Activated CD4-positive, alpha-beta T cell treated with anti-CD3 and anti-CD28 coated beads for 36 hours (primary cell): ENCODE measurements around the gene MYO1E. TPM values are rescaled to one million over a fixed set of nuclear protein-coding genes. Genes with fewer than 3 reads are reported as not detected.
A peak's percentile ranks its signal among the peaks of the same experiment; 100 is the strongest.

ENCODE experiments used
- ATAC-seq: fragments of 200-7000 bp; cut with Tn5 transposase; one replicate; pipeline ENCODE4 v1.10.0; 2021; ENCODE audit warnings: mild to moderate bottlenecking, moderate library complexity
- CTCF ChIA-PET: fragments of 350-600 bp; sonication (Branson Sonifier 250); formaldehyde crosslinking; loops from one replicate; lab custom pipeline; 2021; ENCODE audit warnings: antibody characterized with exemption; lab: Charles Lee
- POLR2A ChIA-PET: fragments of 350-600 bp; sonication (Branson Sonifier 250); formaldehyde crosslinking; loops from one replicate; lab custom pipeline; 2021; ENCODE audit warnings: antibody characterized with exemption, inconsistent platforms; lab: Charles Lee
- DNase-seq: peaks from one replicate; pipeline ENCODE4 v3.0.0-alpha.2; 2020
- H3K27ac Mint-ChIP-seq: one replicate; pipeline ENCODE4 v1.8.0; 2021; ENCODE audit warnings: mixed read lengths
- H3K27me3 Mint-ChIP-seq: one replicate; pipeline ENCODE4 v1.8.0; 2021; ENCODE audit warnings: mixed read lengths
- H3K36me3 Mint-ChIP-seq: one replicate; pipeline ENCODE4 v1.8.0; 2021; ENCODE audit warnings: low read depth, mixed read lengths
- H3K4me1 Mint-ChIP-seq: one replicate; pipeline ENCODE4 v1.8.0; 2021; ENCODE audit warnings: mixed read lengths
- H3K4me3 Mint-ChIP-seq: one replicate; pipeline ENCODE4 v1.8.0; 2021; ENCODE audit warnings: mild to moderate bottlenecking, moderate library complexity, mixed read lengths
- H3K9me3 Mint-ChIP-seq: one replicate; pipeline ENCODE4 v1.8.0; 2021; ENCODE audit warnings: low read depth, mixed read lengths
- intact Hi-C, 2 experiments: fragments of 100-400 bp; cut with DNase I in 1 of 2; cut with micrococcal nuclease in 1 of 2; formaldehyde crosslinking; loops; one replicate each; pipeline versions ENCODE4 v1.14.2 to v1.15.1; 2022 to 2024; cut with DNase I, micrococcal nuclease
- total RNA-seq, 2 experiments: library from RNA; stranded (reverse); gene quantifications; one replicate each; pipeline ENCODE4 v1.2.3, GENCODE V29; 2021

The MYO1E gene
- total RNA-seq, 2 experiments from 2014 or later, result 8.0 to 12.6 TPM

GRCh38 chr15:59120937-59121336 lies 251.7 kb downstream of the MYO1E start:
- no peaks in the 10 kb centered on the region for H3K27me3 Mint-ChIP-seq
- no peak overlapping the region for H3K4me3 Mint-ChIP-seq
- ChIA-PET CTCF (no interaction called here), POLR2A (interaction anchor here (0.6 kb wide), 1 partner anchor 293 kb away, joined by 12 read pairs; no protein-coding TSS in a partner anchor)
- intact Hi-C loops, result no loop called here
- H3K27ac Mint-ChIP-seq, result no peak overlapping the region
- ATAC-seq (no peak), DNase-seq (no peak)
- H3K9me3 Mint-ChIP-seq, result no peaks in the 10 kb centered on the region
- H3K4me1 Mint-ChIP-seq, result no peaks in the 10 kb centered on the region
- peaks cover 47% of the 10 kb centered on the region for H3K36me3 Mint-ChIP-seq

DNA sequence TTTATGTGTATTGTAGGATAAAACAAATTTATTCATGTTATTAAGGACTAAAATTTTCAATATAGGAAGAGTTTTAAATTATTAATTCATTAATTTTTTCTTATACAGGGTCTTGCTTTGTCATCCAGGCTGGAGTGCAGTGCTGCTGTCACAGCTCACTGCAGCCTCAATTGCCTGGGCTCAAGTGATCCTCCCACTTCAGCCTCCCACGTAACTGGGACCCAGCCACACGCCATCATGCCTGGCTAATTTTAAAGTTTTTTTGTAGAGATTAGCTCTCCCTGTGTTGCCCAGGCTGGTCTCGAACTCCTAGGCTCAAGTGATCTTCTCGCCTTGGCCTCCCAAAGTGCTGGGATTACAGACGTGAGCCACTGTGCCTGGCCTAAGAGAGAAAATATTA lies 253.0 kb downstream of the MYO1E start:
- Mint-ChIP-seq H3K27ac (no peak overlapping the region), H3K4me1 (no peaks in the 10 kb centered on the region), H3K9me3 (no peaks in the 10 kb centered on the region), H3K27me3 (no peaks in the 10 kb centered on the region), H3K4me3 (no peak overlapping the region), H3K36me3 (peaks cover 50% of the 10 kb centered on the region)
- ATAC-seq, result no peak
- POLR2A ChIA-PET, result no interaction called here
- CTCF ChIA-PET, result interaction anchor here (1.5 kb wide), 1 partner anchor 140 kb away, joined by 3 read pairs; no protein-coding TSS in a partner anchor
- DNase-seq, result no peak
- intact Hi-C loops, result no loop called here

- POLR2A ChIA-PET, result no interaction called here
- H3K4me3 Mint-ChIP-seq, result no peak overlapping the region
- no peaks in the 10 kb centered on the region for H3K4me1 Mint-ChIP-seq
- intact Hi-C loops, result no loop called here
- H3K27me3 Mint-ChIP-seq, result no peaks in the 10 kb centered on the region
- ATAC-seq (no peak), DNase-seq (no peak)
- no peak overlapping the region for H3K27ac Mint-ChIP-seq
- H3K9me3 Mint-ChIP-seq, result no peaks in the 10 kb centered on the region
- peaks cover 47% of the 10 kb centered on the region for H3K36me3 Mint-ChIP-seq
- CTCF ChIA-PET, result no interaction called here
Measured at GRCh38 chr15:59116771-59117170, 255.9 kb downstream of the MYO1E start.

- ChIA-PET POLR2A (interaction anchor here (0.6 kb wide), 1 partner anchor 139 kb away, joined by 4 read pairs; no protein-coding TSS in a partner anchor), CTCF (no interaction called here)
- Mint-ChIP-seq H3K4me3 (no peak overlapping the region), H3K9me3 (no peaks in the 10 kb centered on the region), H3K27ac (no peak overlapping the region), H3K27me3 (no peaks in the 10 kb centered on the region), H3K4me1 (no peaks in the 10 kb centered on the region), H3K36me3 (peaks cover 48% of the 10 kb centered on the region)
- intact Hi-C loops, result no loop called here
- ATAC-seq (no peak), DNase-seq (no peak)
Measured at GRCh38 chr15:59116141-59116540, 256.5 kb downstream of the MYO1E start.

GRCh38 chr15:59115047-59115446 lies 257.6 kb downstream of the MYO1E start:
- no peak overlapping the region for H3K27ac Mint-ChIP-seq
- ATAC-seq, result no peak
- H3K9me3 Mint-ChIP-seq, result no peaks in the 10 kb centered on the region
- peaks cover 53% of the 10 kb centered on the region for H3K36me3 Mint-ChIP-seq
- no peaks in the 10 kb centered on the region for H3K27me3 Mint-ChIP-seq
- CTCF ChIA-PET, result no interaction called here
- intact Hi-C loops, result no loop called here
- H3K4me3 Mint-ChIP-seq, result no peak overlapping the region
- POLR2A ChIA-PET, result no interaction called here
- no peak for DNase-seq
- no peaks in the 10 kb centered on the region for H3K4me1 Mint-ChIP-seq

DNA sequence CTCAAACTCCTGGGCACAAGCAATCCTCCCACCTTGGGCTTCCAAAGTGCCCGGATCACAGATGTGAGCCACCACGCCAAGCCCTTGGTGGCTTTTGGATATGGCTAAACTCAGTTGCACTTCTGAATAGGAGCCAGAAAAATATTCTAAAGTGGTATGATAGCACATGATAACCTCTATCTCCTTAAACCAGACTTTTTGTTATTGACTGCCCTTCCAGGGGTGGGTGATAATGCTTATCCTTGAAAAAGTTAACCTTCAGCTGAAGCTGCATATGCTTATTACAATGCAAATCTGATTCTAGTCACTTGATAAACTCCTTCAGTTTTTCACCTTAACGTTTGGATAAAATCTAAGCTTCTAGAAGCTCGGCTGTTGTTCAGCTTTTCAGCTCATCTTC lies 261.4 kb downstream of the MYO1E start:
- no peak overlapping the region for H3K27ac Mint-ChIP-seq
- H3K27me3 Mint-ChIP-seq, result no peaks in the 10 kb centered on the region
- ATAC-seq (no peak), DNase-seq (no peak)
- no peaks in the 10 kb centered on the region for H3K4me1 Mint-ChIP-seq
- intact Hi-C loops, result no loop called here
- no peaks in the 10 kb centered on the region for H3K9me3 Mint-ChIP-seq
- no peak overlapping the region for H3K4me3 Mint-ChIP-seq
- POLR2A ChIA-PET, result no interaction called here
- peaks cover 52% of the 10 kb centered on the region for H3K36me3 Mint-ChIP-seq
- CTCF ChIA-PET, result interaction anchor here (1.0 kb wide), 1 partner anchor 154 kb away, joined by 3 read pairs; no protein-coding TSS in a partner anchor

- Mint-ChIP-seq H3K4me1 (peaks cover 11% of the 10 kb centered on the region), H3K36me3 (peaks cover 23% of the 10 kb centered on the region), H3K4me3 (peak overlapping the region; percentile 91), H3K27me3 (no peaks in the 10 kb centered on the region), H3K27ac (peak overlapping the region; percentile 91), H3K9me3 (no peaks in the 10 kb centered on the region)
- intact Hi-C loops, result loop anchor here (1.0 to 10.0 kb wide), 5 partner anchors 119 to 551 kb away; partner anchors contain the start of genes GTF2A2 (in 1 of the 2), RNF111 (in 1 of the 2) and SLTM (in 1 of the 2)
- no peak for ATAC-seq
- CTCF ChIA-PET, result no interaction called here
- DNase-seq, result no peak
- POLR2A ChIA-PET, result no interaction called here
Measured at GRCh38 chr15:59105854-59106253, 266.8 kb downstream of the MYO1E start.

DNA sequence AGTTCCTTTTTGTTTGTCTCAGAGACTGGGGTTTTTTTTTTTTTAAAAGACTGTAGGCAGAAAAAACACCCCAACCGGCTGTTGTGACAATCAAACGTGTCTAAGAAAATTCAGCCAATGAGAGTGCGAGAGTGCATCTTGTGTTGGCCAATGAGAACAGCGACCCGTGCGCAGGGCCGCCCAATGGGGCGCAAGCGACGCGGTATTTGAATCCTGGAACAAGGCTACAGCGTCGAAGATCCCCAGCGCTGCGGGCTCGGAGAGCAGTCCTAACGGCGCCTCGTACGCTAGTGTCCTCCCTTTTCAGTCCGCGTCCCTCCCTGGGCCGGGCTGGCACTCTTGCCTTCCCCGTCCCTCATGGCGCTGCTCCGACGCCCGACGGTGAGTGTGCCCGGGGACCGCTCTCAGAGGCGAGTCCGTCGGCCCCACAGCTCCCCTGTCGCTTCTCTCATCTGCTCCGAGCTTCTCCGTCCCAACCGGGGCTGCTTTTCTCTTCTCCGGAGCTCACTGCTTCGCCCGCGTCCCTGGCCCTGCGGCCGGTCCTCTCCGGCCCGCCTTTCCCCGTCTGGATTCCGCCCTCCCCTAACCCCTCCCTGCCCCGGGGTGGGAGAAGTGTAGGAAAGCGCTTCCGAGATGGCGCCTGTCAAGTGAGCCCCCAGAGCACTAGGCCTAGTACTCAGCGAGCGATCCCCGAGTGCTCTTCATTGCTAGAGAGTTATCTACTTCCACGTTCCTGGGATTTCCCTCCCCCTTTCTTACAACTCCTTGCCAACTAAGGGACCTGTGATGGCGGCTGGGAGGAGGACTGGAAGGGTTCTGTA lies 267.5 kb downstream of the MYO1E start, which contains the start of gene CCNB2:
CCNB2 (plus strand) TSS at position 235 of the 821 bp plus-strand sequence; CDS start at position 358, 123 bp downstream.
- Mint-ChIP-seq H3K36me3 (peaks cover 21% of the 10 kb centered on the region), H3K9me3 (no peaks in the 10 kb centered on the region), H3K27ac (peak within 1 kb of the TSS; percentile 91), H3K27me3 (no peaks in the 10 kb centered on the region), H3K4me1 (peaks cover 11% of the 10 kb centered on the region), H3K4me3 (peak within 1 kb of the TSS; percentile 91)
- ChIA-PET POLR2A (no interaction called here), CTCF (interaction anchor here (0.7 kb wide), 1 partner anchor 13 kb away, joined by 3 read pairs; no protein-coding TSS in a partner anchor)
- intact Hi-C loops, result loop anchor here (1.0 to 10.0 kb wide), 5 partner anchors 118 to 552 kb away; partner anchors contain the start of genes GTF2A2 (in 1 of the 2), RNF111 (in 1 of the 2) and SLTM (in 1 of the 2)
- DNase-seq (peak; percentile 92), ATAC-seq (peak; percentile 99)

DNA sequence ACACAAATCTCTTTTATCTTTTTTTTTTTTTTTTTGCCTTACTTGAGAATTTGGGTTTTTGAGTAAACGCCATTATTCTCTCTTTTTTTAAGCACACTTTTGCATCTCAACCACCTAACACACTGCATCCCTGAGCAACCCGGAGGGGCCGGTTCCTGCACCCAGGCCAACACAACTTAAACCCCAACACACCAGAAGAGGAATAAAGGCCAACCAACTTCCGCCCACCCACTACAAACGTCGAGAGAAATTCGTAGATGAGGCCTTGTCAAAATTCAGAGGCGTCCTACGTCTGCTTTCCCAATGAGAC lies 268.1 kb downstream of the MYO1E start:
- DNase-seq, result no peak
- H3K4me3 Mint-ChIP-seq, result peak overlapping the region; percentile 91
- ATAC-seq, result no peak
- H3K9me3 Mint-ChIP-seq, result no peaks in the 10 kb centered on the region
- intact Hi-C loops, result loop anchor here in 1 of 2 experiments (10.0 kb wide), 1 partner anchor 130 kb away; no protein-coding TSS in a partner anchor
- peaks cover 20% of the 10 kb centered on the region for H3K36me3 Mint-ChIP-seq
- no peaks in the 10 kb centered on the region for H3K27me3 Mint-ChIP-seq
- peak overlapping the region; percentile 91 for H3K27ac Mint-ChIP-seq
- CTCF ChIA-PET, result interaction anchor here (0.7 kb wide), 1 partner anchor 14 kb away, joined by 3 read pairs; no protein-coding TSS in a partner anchor
- POLR2A ChIA-PET, result no interaction called here
- H3K4me1 Mint-ChIP-seq, result peaks cover 12% of the 10 kb centered on the region

DNA sequence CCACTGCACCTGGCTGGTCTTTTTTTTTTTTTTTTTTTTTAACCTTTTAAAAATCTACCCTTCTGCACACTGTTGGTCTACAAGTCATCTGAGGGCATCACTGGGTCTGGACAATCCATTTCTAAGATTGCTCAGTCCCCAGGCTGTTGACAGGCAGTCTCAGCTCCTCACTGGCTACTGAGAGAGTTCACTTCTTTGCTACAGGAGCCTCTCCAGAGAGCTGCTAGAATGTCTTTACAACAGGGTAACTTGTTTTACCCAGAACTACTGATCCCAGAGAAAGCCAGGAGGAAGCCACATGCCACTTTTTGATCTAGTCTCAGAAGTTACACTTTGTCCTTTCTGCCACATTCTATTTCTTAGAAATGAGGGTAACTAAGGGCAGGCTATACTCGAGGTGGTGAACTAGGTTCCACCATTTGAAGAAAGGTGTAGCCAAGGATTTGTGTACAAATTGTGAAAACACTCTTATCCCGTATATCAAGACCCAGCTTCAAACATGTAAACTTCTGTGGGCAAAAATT lies 273.4 kb downstream of the MYO1E start:
- DNase-seq (no peak), ATAC-seq (no peak)
- Mint-ChIP-seq H3K27ac (peak overlapping the region; percentile 65), H3K27me3 (no peaks in the 10 kb centered on the region), H3K4me3 (no peak overlapping the region), H3K9me3 (no peaks in the 10 kb centered on the region), H3K4me1 (peaks cover 15% of the 10 kb centered on the region), H3K36me3 (peaks cover 16% of the 10 kb centered on the region)
- ChIA-PET CTCF (interaction anchor here (0.6 to 1.5 kb wide), 4 partner anchors 10 to 119 kb away, joined by 3 to 4 read pairs (median 3); no protein-coding TSS in a partner anchor), POLR2A (interaction anchor here (0.7 to 1.0 kb wide), 2 partner anchors 100 to 120 kb away, joined by 4 to 5 read pairs; no protein-coding TSS in a partner anchor)
- intact Hi-C loops, result no loop called here

DNA sequence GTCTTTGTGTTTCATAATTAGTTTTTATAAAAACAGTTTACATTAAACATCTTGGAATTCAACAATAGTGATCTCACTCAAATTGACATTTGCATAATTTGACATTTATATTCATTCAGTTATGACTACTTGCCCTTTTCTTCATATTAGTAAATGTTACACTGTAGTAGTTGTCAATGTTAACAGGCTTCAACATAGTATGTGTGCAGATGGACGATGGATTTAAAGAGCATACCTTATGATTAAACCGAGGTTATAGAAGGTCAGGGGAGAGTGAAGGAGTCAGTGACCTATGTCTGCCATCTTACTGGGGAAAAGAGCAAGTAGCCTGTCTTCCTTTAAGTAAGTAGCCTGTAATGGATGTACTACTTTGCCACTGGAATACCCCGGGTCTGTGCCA lies 276.2 kb downstream of the MYO1E start:
- CTCF ChIA-PET, result interaction anchor here (0.6 to 1.4 kb wide), 4 partner anchors 34 to 436 kb away, joined by 3 to 4 read pairs (median 4); no protein-coding TSS in a partner anchor
- intact Hi-C loops, result no loop called here
- no peak for ATAC-seq

More for the DNA sequence above, 276.2 kb downstream of the MYO1E start:
- no peaks in the 10 kb centered on the region for H3K27me3 Mint-ChIP-seq
- no peak for DNase-seq
- H3K9me3 Mint-ChIP-seq, result no peaks in the 10 kb centered on the region
- H3K36me3 Mint-ChIP-seq, result peaks cover 26% of the 10 kb centered on the region
- peaks cover 13% of the 10 kb centered on the region for H3K4me1 Mint-ChIP-seq
- POLR2A ChIA-PET, result no interaction called here
- H3K4me3 Mint-ChIP-seq, result no peak overlapping the region
- H3K27ac Mint-ChIP-seq, result no peak overlapping the region
